ENCODE measurements around the gene TSPAN5. TPM values are rescaled to one million over a fixed set of nuclear protein-coding genes. Genes with fewer than 3 reads are reported as not detected.

The TSPAN5 gene
- total and polyA plus RNA-seq, 4 donors = 2.6 to 9.9 (median 8.6) TPM

DNA sequence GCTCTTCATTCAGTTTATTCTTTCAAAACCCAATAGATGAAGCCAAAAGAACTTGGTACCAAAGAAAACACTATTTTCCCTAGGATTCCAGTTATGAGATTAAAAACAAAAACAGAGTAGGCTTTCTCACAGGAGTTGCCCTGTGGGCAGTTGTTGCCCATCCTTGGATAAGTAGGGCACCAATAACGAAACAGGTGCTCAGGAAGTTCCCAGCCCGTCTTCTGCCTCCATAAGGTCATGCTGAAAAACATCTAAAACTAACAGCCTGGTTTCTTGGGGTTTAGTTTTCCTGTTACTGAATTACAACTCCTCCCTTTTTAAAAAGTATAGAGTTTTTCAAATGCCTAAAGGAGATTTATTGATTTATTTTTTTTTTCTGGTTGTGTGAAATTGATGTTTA lies 14.7 kb downstream of the TSPAN5 start:
- Histone ChIP-seq H3K27ac (ENCODE audit: low read depth in 1 of 2, low read length in 2 of 2) (no peak overlapping the region), H3K4me3 (ENCODE audit: low read length in 2 of 2) (no peak overlapping the region), H3K27me3 (ENCODE audit: control insufficient read depth in 1 of 2, insufficient read depth in 2 of 2, low read length in 1 of 2) (no peaks in the 10 kb centered on the region), H3K36me3 (ENCODE audit: control insufficient read depth in 1 of 2, insufficient read depth in 2 of 2, low read length in 1 of 2) (no peaks in the 10 kb centered on the region), H3K9me3 (ENCODE audit: control insufficient read depth, low read length) (no peaks in the 10 kb centered on the region), H3K4me1 (ENCODE audit: control insufficient read depth in 1 of 2, insufficient read depth in 2 of 2, low read length in 2 of 2) (no peaks in the 10 kb centered on the region)
- WGBS, 2 donors = 74 to 84% methylated on average over 2 of the region's 2 CpGs
- intact Hi-C loops (cut with DNase I) = no loop called here
- DNase-seq (no peak), ATAC-seq (ENCODE audit: low FRiP score) (no peak)

GRCh38 chr4:98642991-98643426 lies 15.4 kb downstream of the TSPAN5 start:
- WGBS, 2 donors = 64 to 70% methylated on average over 4 of the region's 4 CpGs
- DNase-seq = no peak
- ATAC-seq (ENCODE audit: low FRiP score) = no peak
- Histone ChIP-seq H3K9me3 (ENCODE audit: control insufficient read depth, low read length) (no peaks in the 10 kb centered on the region), H3K36me3 (ENCODE audit: control insufficient read depth in 1 of 2, insufficient read depth in 2 of 2, low read length in 1 of 2) (no peaks in the 10 kb centered on the region), H3K4me1 (ENCODE audit: control insufficient read depth in 1 of 2, insufficient read depth in 2 of 2, low read length in 2 of 2) (no peaks in the 10 kb centered on the region), H3K27me3 (ENCODE audit: control insufficient read depth in 1 of 2, insufficient read depth in 2 of 2, low read length in 1 of 2) (no peaks in the 10 kb centered on the region), H3K4me3 (ENCODE audit: low read length in 2 of 2) (no peak overlapping the region), H3K27ac (ENCODE audit: low read depth in 1 of 2, low read length in 2 of 2) (no peak overlapping the region)
- intact Hi-C loops (cut with DNase I) = no loop called here

GRCh38 chr4:98641906-98642668 lies 16.3 kb downstream of the TSPAN5 start:
- Histone ChIP-seq H3K27me3 (ENCODE audit: control insufficient read depth in 1 of 2, insufficient read depth in 2 of 2, low read length in 1 of 2) (no peaks in the 10 kb centered on the region), H3K27ac (ENCODE audit: low read depth in 1 of 2, low read length in 2 of 2) (no peak overlapping the region), H3K36me3 (ENCODE audit: control insufficient read depth in 1 of 2, insufficient read depth in 2 of 2, low read length in 1 of 2) (no peaks in the 10 kb centered on the region), H3K4me3 (ENCODE audit: low read length in 2 of 2) (no peak overlapping the region), H3K4me1 (ENCODE audit: control insufficient read depth in 1 of 2, insufficient read depth in 2 of 2, low read length in 2 of 2) (no peaks in the 10 kb centered on the region), H3K9me3 (ENCODE audit: control insufficient read depth, low read length) (no peaks in the 10 kb centered on the region)
- ATAC-seq (ENCODE audit: low FRiP score) (no peak), DNase-seq (no peak)
- intact Hi-C loops (cut with DNase I) = no loop called here
- WGBS, 2 donors = 95 to 97% methylated on average over 3 of the region's 3 CpGs

DNA sequence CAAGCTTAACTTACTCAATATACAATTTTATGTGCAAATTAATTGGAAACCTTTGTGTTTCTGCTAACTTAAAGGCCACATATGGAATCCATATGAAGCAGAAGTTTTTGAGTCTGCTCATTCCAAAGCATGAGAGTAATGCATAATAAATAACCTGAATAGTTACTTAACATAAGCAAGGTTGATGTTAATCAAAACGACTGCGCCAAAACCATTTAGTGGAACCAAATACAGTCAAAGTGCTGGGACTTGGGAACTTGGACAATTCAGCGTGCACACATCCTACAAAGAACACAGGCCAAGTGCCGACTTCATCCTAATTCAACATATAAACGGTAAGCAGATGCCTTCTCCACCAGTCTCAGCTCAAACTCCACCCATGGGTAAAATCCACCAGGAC lies 17.0 kb downstream of the TSPAN5 start:
- ATAC-seq (ENCODE audit: low FRiP score) (no peak), DNase-seq (no peak)
- Histone ChIP-seq H3K9me3 (ENCODE audit: control insufficient read depth, low read length) (no peaks in the 10 kb centered on the region), H3K4me1 (ENCODE audit: control insufficient read depth in 1 of 2, insufficient read depth in 2 of 2, low read length in 2 of 2) (no peaks in the 10 kb centered on the region), H3K27me3 (ENCODE audit: control insufficient read depth in 1 of 2, insufficient read depth in 2 of 2, low read length in 1 of 2) (no peaks in the 10 kb centered on the region), H3K27ac (ENCODE audit: low read depth in 1 of 2, low read length in 2 of 2) (no peak overlapping the region), H3K4me3 (ENCODE audit: low read length in 2 of 2) (no peak overlapping the region), H3K36me3 (ENCODE audit: control insufficient read depth in 1 of 2, insufficient read depth in 2 of 2, low read length in 1 of 2) (no peaks in the 10 kb centered on the region)
- intact Hi-C loops (cut with DNase I) = no loop called here
- 65 to 69% methylated on average over 5 of the region's 5 CpGs for WGBS, 2 donors

- no peak overlapping the region for H3K27ac ChIP-seq (ENCODE audit: low read depth in 1 of 2, low read length in 2 of 2)
- DNase-seq (no peak), ATAC-seq (ENCODE audit: low FRiP score) (no peak)
- H3K9me3 ChIP-seq (ENCODE audit: control insufficient read depth, low read length) = no peaks in the 10 kb centered on the region
- H3K4me3 ChIP-seq (ENCODE audit: low read length in 2 of 2) = no peak overlapping the region
- intact Hi-C loops (cut with DNase I) = no loop called here
- no peaks in the 10 kb centered on the region for H3K4me1 ChIP-seq (ENCODE audit: control insufficient read depth in 1 of 2, insufficient read depth in 2 of 2, low read length in 2 of 2)
- 69 to 70% methylated on average over 2 of the region's 2 CpGs for WGBS, 2 donors
- H3K36me3 ChIP-seq (ENCODE audit: control insufficient read depth in 1 of 2, insufficient read depth in 2 of 2, low read length in 1 of 2) = no peaks in the 10 kb centered on the region
- H3K27me3 ChIP-seq (ENCODE audit: control insufficient read depth in 1 of 2, insufficient read depth in 2 of 2, low read length in 1 of 2) = no peaks in the 10 kb centered on the region
Observed at GRCh38 chr4:98639523-98639922, 18.9 kb downstream of the TSPAN5 start.

DNA sequence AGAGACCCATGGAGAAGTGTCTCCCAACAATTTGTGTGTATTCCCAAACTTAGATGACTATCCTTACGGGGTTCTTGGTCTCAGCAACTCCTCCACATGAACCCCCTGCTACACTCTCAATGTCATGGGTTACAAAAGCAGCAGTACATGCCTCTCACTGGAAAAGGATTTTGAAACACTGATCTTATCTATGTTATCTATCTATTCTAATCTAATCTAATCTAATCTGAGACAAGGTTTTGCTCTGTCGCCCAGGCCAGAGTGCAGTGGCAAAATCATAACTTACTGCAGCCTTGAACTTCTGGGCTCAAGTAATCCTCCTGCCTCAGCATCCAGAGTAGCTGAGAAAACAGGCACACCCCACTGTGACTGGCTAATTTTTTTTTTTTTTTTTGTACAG lies 19.3 kb downstream of the TSPAN5 start:
- H3K27ac ChIP-seq (ENCODE audit: low read depth in 1 of 2, low read length in 2 of 2) = no peak overlapping the region

DNA sequence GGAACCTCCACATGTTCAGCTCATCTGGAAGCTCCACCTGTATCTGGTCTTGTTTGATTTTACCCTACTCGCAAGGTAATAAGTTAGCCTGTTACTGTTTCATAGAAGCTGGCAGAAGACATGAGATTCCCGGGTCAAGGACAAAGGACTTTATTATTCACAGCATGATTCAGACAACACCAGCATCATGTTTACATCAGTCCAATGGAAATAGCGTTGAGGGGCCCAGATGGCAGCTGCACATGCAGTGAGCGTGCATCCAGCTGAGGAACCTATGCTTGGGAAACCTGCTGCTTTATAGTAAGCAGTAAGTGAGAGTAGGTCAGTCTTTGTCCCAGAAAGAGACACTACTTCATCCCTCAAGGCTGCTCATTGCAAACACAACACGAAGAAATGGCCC lies 19.8 kb downstream of the TSPAN5 start:
- DNase-seq (no peak), ATAC-seq (ENCODE audit: low FRiP score) (no peak)
- no peak overlapping the region for H3K27ac ChIP-seq (ENCODE audit: low read depth in 1 of 2, low read length in 2 of 2)

More for the DNA sequence above, 19.3 kb downstream of the TSPAN5 start:
- Histone ChIP-seq H3K4me1 (ENCODE audit: control insufficient read depth in 1 of 2, insufficient read depth in 2 of 2, low read length in 2 of 2) (no peaks in the 10 kb centered on the region), H3K36me3 (ENCODE audit: control insufficient read depth in 1 of 2, insufficient read depth in 2 of 2, low read length in 1 of 2) (no peaks in the 10 kb centered on the region), H3K4me3 (ENCODE audit: low read length in 2 of 2) (no peak overlapping the region), H3K9me3 (ENCODE audit: control insufficient read depth, low read length) (no peaks in the 10 kb centered on the region), H3K27me3 (ENCODE audit: control insufficient read depth in 1 of 2, insufficient read depth in 2 of 2, low read length in 1 of 2) (no peaks in the 10 kb centered on the region)
- DNase-seq = no peak
- intact Hi-C loops (cut with DNase I) = no loop called here
- ATAC-seq (ENCODE audit: low FRiP score) = no peak
- WGBS, 2 donors = 97 to 100% methylated on average over 2 of the region's 2 CpGs

GRCh38 chr4:98634061-98634460 lies 24.4 kb downstream of the TSPAN5 start:
- no peak overlapping the region for H3K4me3 ChIP-seq (ENCODE audit: low read length in 2 of 2)
- 96 to 100% methylated on average over 1 of the region's 1 CpG for WGBS, 2 donors
- intact Hi-C loops (cut with DNase I) = no loop called here
- no peak for DNase-seq
- no peak overlapping the region for H3K27ac ChIP-seq (ENCODE audit: low read depth in 1 of 2, low read length in 2 of 2)
- H3K27me3 ChIP-seq (ENCODE audit: control insufficient read depth in 1 of 2, insufficient read depth in 2 of 2, low read length in 1 of 2) = no peaks in the 10 kb centered on the region
- no peaks in the 10 kb centered on the region for H3K36me3 ChIP-seq (ENCODE audit: control insufficient read depth in 1 of 2, insufficient read depth in 2 of 2, low read length in 1 of 2)
- no peaks in the 10 kb centered on the region for H3K4me1 ChIP-seq (ENCODE audit: control insufficient read depth in 1 of 2, insufficient read depth in 2 of 2, low read length in 2 of 2)
- no peak for ATAC-seq (ENCODE audit: low FRiP score)
- no peaks in the 10 kb centered on the region for H3K9me3 ChIP-seq (ENCODE audit: control insufficient read depth, low read length)

More for the DNA sequence above, 19.8 kb downstream of the TSPAN5 start:
- Histone ChIP-seq H3K27me3 (ENCODE audit: control insufficient read depth in 1 of 2, insufficient read depth in 2 of 2, low read length in 1 of 2) (no peaks in the 10 kb centered on the region), H3K4me1 (ENCODE audit: control insufficient read depth in 1 of 2, insufficient read depth in 2 of 2, low read length in 2 of 2) (no peaks in the 10 kb centered on the region), H3K4me3 (ENCODE audit: low read length in 2 of 2) (no peak overlapping the region), H3K9me3 (ENCODE audit: control insufficient read depth, low read length) (no peaks in the 10 kb centered on the region), H3K36me3 (ENCODE audit: control insufficient read depth in 1 of 2, insufficient read depth in 2 of 2, low read length in 1 of 2) (no peaks in the 10 kb centered on the region)
- 94 to 95% methylated on average over 5 of the region's 5 CpGs for WGBS, 2 donors
- intact Hi-C loops (cut with DNase I) = no loop called here

GRCh38 chr4:98633159-98633558 lies 25.3 kb downstream of the TSPAN5 start:
- intact Hi-C loops (cut with DNase I) = no loop called here
- DNase-seq = no peak
- no peak for ATAC-seq (ENCODE audit: low FRiP score)

More at GRCh38 chr4:98633159-98633558, 25.3 kb downstream of the TSPAN5 start:
- no peaks in the 10 kb centered on the region for H3K9me3 ChIP-seq (ENCODE audit: control insufficient read depth, low read length)
- no peak overlapping the region for H3K27ac ChIP-seq (ENCODE audit: low read depth in 1 of 2, low read length in 2 of 2)
- H3K27me3 ChIP-seq (ENCODE audit: control insufficient read depth in 1 of 2, insufficient read depth in 2 of 2, low read length in 1 of 2) = no peaks in the 10 kb centered on the region
- peaks cover 0 to 2% of the 10 kb centered on the region in 2 donors for H3K4me1 ChIP-seq (ENCODE audit: control insufficient read depth in 1 of 2, insufficient read depth in 2 of 2, low read length in 2 of 2)
- H3K4me3 ChIP-seq (ENCODE audit: low read length in 2 of 2) = no peak overlapping the region
- WGBS, 2 donors = 97 to 98% methylated on average over 3 of the region's 3 CpGs
- H3K36me3 ChIP-seq (ENCODE audit: control insufficient read depth in 1 of 2, insufficient read depth in 2 of 2, low read length in 1 of 2) = no peaks in the 10 kb centered on the region

All from aorta (tissue), 5 donors.